GM21619 (cell line): ENCODE data around the gene CNTNAP2.
A peak's percentile ranks its signal among the peaks of the same experiment; 100 is the strongest.

ENCODE experiments used
- ATAC-seq: cut with Tn5 transposase; IDR thresholded peaks from one replicate; pipeline ENCODE4 v1.9.1; 2021; ENCODE audit not compliant: unreplicated experiment

Gene CNTNAP2

DNA sequence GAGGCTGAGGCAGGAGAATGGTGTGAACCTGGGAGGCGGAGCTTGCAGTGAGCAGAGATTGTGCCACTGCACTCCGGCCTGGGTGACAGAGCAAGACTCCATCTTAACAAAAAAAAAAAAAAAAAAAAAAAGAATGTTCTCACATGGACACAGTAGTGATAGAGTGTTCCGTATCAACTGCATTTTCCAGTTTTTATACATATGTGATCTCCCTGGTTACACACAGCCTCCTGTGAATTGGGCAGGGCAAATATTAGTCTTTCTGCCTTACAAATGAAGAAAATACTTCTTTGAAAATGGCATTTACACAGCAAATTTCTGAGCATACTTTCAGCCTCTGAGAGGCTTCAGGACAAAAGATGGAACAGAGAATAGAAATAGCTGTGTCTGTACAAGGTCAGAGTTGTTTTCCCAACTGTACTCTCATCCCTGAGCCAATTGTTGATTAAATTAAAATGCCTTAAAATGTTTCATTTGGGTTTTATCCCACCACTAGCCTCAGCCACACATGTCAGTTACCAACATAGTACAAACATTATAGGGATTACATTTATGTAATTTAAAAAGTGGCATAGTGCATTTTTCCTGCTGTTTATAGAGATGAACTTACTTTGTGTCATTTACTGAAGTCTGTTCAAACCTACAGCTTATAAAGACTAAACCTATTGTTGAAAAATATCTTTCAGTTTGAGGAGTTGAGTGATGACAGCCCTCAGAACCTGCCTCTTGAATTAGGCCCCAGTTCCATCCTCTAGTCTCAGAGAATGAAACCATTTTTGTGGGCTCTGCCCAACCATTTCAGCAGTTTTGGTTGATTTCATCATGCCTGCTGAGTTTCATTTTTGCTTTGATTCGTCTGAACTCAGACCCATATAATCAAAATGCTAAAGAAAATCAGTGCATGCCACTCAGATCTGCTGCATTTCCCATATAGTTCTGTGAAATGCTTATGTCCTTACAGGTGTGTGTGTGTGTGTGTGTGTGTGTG lies 1864.5 kb downstream of the CNTNAP2 start:
- ATAC-seq: peak; percentile 90

DNA sequence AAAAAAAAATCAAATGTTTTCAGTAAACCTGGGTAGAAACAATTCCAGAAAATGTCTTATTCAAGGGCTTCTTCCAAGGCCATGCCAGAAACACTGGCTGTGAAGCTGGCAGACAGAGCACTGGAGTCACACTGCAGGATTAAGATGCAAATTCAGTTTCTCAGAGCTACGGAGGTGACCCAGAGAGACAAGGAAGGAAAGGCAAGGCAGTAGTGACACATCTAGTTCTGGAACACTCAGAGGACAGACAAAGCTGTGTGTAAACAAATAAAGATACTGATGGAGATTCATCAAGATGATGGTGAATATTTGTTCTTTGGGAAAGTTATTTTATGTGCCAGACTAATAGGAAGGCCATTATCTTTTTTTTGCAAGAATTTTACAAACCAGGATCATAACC lies 1865.7 kb downstream of the CNTNAP2 start:
- no peak for ATAC-seq

DNA sequence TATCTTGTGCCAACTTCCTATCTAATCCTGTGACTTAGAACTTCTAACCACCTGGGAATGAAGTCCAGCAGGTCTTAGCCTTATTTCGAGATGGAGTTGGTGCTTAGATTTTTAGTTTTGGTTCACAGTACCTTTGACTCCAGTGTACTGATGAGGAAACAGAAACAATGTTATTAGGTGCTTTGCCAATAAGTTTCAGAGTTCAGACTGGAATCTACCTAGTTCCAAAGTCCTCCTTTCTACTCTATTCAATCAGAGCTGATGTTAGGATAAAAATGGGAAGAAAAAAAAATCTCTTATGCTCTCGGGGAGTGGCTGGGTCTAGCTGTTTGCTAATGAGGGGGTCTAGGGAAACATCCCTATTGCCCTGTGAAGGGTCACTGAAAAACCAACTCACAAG lies 1867.7 kb downstream of the CNTNAP2 start:
- ATAC-seq: no peak

DNA sequence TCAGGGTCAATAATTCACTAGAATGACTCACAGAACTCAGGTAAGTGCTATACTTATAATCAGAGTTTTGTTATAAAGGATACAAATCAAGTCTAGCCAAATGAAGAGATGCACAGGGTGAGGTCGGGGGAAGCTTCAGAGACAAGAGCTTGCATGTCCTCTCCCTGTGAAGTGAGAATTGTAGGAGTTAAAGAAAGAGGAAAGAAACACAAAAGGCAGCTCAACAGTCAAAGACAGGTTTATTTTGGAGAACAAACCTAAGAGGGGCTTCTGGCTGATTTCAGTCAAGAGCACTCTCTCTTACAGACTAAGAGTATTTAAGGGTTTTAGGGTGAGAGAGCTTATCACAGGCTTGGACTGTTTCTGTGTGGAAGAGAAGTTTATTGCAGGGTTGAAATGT lies 1873.5 kb downstream of the CNTNAP2 start:
- no peak for ATAC-seq

DNA sequence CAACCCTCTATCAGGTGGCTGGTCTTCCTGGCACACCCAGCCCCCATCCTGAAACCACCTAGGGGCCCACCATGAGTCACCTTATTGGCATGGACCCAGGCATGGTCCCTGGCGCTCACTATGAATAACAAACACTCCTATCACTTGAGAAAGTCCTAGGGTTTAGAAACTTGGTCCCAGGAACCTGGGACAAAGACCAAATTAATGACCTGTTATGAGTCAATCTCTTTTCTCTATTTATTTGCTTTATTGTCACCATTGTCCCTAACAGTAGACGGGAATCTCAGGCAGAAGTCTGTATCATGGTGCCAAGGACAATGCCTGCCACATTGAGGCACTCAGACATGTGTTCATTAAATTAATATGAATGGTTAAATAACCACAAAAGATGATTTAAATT lies 1874.3 kb downstream of the CNTNAP2 start:
- no peak for ATAC-seq

DNA sequence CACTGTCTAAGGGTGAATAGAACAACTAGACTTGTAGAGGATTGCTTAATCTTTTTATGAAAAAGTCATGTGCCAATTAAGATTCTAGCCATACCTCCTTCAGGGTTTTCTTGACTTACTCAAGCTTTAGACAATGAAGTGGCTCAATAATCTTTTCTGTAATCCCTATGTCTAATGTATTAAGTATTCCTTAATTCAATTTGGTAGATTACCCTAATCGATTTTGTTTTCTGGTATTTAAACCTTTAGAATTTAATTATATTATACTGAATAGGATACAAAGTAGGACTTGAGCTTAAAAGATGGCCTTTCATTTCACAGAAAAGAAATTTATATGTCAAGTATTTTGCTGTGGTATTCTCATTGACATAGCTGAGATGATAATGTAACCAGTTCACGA lies 1876.1 kb downstream of the CNTNAP2 start:
- no peak for ATAC-seq

DNA sequence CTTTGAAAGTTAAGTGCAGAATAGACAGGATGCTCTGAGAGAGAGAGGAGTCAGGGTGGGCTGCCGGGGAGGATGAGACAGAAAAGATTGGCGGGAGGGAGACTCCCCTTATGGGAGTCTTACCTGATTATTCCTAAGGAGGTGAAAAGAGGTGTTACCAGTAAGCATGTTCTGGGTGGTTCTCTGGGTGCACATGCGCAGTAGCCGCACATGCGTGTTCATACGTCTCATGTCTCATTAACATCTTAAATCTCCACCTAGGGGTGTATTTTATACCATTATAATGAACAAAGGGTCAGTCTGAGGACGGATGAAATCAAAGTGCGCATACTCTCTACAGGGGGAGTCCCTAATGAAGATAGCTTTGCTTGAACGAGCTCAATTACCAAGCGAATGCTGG lies 1881.0 kb downstream of the CNTNAP2 start:
- ATAC-seq: no peak

DNA sequence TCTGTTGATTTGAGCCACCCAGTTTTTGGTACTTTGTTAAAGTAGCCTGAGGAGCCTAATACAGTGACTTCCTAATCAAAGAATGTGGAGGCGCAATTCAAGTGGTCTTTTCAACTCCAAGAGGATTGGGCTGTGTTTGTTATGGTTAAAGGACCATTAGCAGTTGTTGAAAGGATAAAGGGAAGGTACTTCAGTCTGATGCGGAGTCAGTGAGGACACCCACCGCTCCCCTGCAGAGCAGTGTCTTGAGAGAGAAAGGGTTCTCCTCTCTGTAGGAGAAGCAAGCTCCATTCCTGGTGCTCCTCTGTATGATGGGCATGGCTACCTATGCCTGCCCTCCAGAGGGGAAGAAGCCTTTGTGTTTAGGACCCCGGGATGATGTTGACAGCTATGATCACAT lies 1883.4 kb downstream of the CNTNAP2 start:
- ATAC-seq: no peak

DNA sequence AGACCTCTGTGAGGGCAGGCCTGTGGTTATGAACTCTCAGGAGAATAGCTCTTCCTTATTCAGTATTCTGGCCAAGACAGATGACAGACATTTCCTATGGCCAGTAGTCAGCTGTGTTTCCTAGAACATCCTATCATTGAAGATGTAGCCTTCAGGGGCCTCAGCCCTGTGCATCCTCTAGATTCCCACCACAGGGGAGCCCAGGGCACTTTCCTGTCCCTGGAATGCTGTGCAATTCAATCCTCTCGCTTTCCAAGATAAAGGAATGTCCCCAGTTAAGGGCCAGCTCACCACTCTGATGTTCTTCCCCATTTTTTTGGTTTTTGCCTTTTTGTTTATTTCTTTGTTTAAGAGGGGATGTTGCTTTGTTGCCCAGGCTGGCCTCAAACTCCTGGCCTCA lies 1895.2 kb downstream of the CNTNAP2 start:
- ATAC-seq: no peak

DNA sequence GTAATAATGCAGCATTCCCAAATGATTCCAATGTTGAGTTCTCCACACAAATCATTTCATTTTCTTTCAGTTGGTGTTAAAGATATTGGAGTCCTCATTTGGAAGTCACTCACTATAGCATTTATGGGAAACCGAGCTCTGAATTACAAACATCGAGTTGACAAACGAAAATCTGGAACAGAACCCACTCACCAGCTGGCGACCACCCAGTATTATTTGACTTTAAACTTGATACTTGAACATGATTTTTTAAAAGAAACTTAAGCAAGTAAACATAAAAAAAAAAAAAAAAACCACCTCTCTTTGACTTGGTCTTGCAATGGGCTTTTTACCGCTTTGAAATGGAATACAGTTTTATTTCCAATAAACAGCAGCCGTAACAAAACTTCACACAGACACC lies 1897.4 kb downstream of the CNTNAP2 start:
- no peak for ATAC-seq

DNA sequence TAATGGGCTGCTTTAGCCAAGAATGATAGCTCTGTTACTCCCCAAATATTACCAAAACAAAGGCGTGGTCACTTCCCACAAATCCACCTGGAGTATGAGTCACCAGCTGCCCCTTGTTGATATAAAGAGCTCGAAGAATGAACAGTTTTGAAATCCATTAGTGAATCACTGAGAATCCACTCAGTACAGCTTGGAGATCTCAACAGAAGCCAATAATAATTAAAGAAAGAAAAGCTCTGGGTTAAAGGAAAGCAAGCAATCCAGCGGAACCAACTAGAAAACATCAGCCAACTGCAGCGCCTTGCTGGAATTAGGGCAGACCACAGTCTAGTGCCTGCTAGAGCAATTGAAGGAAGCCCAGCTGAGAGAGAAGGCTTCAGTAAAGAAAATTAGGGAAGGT lies 1897.9 kb downstream of the CNTNAP2 start:
- no peak for ATAC-seq

DNA sequence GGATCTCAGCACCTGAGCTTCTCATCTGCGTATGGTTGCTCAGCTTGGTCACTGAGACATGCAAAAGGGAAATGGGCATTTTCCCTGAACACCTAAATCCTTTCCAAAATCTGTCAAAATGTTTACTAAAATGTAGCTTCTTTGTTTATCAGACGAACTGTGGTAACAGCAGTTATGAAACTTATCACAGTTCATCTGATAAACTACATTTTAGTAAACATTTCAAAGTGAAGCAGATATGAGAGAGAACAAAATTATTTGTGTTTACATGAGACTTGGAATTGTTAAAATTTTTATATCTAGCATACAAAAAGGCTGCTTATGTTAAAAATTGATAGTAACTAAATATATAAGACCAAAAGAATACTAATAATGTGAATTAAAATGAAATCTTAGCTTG lies 1900.5 kb downstream of the CNTNAP2 start:
- ATAC-seq: no peak

DNA sequence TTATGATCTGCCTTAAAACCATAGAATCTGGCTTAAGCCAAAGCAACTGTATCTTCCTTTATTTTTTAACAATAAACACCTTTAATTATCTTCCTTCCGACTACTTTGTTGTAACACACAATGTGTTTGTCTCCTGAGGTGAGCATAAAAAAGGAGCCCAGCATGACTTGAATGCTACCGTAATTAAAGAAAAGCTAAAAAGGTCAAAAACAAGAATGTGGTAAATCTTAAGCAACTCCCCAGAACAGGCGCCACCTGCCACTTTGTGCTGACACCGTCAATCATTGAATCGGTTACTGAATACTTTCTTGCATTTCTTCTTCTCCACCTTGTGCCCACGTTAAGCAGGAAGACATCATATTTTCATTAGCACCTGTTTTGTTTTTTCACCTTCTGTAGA lies 1904.1 kb downstream of the CNTNAP2 start:
- ATAC-seq: no peak

DNA sequence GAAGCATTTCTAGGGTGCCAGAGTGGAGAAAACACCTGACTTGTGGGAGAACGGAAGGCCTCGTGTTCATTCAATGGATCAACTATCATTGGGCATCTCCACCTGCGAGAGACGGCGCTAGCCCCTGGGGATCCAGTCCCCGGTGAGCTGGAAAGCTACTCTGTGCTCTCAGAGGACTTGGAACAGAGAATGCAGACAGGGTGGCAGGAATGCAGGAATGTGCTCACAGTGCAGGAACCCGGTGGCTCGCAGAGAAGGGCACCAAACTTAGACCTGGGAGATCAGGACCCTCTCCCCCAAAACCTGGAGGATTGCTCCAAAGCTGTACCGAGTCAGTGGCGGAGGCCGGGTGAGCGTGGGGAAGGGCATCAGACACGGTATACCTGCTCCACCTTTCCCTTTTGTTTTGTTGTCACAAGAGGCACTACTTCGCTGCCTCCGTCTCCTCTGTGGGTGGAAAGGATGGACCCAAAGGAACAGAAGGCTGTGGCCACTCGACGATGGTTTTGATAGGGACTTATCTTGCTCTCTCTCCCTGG lies 1905.0 kb downstream of the CNTNAP2 start:
- ATAC-seq: no peak

DNA sequence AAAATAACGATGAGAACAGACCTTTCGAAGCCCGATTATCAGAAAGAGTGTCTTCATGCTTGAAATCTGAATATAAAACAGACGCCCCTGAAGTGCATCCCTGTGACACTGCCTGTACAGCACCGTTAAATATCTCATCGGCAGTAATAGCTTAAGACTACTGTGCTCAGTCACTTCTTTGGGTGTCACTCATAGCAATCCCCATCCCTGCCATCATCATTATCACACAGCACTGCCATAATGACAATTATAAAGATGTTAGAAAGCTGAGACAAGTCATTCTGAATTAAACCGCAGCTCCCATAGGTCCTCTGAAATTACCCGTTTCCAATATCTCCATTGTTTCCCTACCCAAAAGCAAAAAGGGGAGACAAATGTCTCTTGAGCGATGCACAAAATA lies 1906.2 kb downstream of the CNTNAP2 start:
- no peak for ATAC-seq

DNA sequence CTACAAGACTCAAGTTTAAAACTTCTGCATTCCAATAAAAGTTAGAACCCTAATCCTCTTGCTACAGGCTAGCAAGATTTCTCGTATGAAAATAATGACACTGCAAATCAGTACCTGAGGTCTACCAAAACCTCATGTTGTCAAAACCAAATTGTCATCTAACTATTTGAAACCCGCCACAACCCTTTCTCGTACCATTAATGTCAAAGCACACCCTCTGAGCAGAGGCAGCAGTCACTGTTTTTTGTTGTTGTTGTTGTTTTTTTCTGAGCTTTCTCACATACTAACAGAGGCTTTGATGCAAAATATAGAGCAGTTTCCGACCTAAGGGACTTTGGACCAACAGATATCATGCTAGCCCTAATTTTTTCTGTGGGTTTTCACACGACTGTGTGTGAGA lies 1910.1 kb downstream of the CNTNAP2 start:
- no peak for ATAC-seq

DNA sequence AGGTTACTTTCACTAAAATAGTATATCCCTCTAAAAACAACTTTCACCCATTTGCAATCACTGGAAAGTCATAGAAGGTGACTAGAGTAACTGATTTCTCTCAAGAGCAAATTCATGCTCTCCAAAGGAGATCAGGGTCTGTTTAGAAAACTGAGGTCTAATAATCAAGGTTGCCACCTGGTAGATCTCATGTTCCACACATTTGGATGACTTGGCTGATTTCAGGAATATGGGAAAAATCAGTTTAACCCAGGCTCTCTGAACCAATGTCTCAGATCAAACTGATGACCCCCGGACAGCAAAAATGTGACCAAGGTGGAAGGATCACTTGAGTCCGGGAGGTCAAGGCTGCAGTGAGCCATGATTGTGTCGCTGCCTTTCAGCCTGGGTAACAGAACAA lies 1911.6 kb downstream of the CNTNAP2 start:
- ATAC-seq: no peak

DNA sequence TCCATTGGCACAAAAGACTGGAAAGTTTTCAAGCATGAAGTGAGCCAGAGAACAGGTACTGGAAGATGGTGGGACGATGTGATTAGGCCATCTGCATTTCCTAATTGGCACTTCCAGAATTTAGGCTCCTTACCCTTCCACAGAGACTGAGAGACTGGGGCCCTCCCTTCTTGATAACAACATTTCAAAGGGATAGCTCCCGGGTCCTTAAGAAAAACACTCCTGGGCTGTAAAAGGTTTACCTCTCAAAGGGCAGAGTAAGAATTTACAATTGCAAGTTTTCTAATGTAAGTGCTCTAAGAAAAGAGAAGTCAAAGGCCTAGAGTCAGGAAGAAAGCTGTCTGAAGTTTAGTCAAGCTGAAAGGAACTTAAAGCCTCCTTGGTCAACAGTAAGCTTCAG lies 1914.4 kb downstream of the CNTNAP2 start:
- ATAC-seq: no peak

DNA sequence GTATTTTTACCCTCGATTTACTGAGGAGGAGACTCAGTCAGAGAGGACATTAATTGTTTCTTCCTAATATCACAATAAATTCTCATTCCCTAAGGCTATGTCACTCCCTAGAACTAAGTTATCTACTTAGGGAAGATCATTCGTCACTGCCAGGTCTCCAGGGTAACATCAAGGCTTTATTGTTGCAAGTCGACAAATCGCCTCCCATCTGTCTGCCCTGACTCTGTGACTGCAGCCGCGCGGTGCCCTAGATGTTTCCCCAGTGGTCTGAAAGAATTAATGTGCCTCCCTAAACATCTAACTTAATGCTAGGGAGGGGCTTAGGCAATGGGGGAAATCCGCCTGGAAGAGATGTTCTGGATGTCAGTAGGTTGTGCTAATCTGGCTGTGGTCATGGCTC lies 1915.2 kb downstream of the CNTNAP2 start:
- no peak for ATAC-seq

DNA sequence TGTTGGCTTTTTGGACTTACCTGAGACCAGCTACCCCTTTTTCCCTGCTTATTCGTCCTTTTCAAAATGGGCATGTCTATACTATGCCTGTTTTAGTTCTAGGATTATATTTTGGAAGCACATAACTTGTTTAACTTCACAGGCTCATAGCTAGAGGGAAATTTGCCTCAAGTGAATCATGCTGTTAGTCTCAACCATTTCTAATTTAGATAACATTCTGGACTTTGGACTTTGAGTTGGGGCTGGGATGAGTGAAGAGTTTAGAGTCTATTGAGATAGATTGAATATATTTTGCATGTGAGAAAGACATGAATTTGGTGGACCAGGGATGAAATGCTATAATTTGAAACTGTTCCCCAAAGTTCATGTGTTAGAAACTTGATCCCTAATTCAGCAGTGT lies 1919.3 kb downstream of the CNTNAP2 start:
- ATAC-seq: no peak

DNA sequence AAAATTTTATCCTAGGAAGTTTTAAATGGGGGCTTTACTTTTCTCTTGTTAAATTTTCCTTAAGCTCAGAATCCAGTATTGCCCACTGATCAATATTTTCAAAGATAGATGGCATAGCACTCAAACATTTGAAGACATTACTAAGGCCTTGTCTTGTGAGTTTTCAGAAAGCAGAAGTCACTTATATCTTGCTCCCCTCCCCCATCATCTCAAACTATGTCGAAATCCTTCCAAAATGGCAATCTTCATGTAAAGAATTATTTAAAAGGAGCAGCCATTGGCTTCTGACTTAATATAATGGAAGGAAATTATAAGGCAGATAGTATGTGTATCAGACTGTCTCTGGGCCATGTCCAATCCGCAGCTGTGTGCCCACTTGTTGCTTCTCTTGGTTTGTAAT lies 1920.4 kb downstream of the CNTNAP2 start:
- no peak for ATAC-seq

DNA sequence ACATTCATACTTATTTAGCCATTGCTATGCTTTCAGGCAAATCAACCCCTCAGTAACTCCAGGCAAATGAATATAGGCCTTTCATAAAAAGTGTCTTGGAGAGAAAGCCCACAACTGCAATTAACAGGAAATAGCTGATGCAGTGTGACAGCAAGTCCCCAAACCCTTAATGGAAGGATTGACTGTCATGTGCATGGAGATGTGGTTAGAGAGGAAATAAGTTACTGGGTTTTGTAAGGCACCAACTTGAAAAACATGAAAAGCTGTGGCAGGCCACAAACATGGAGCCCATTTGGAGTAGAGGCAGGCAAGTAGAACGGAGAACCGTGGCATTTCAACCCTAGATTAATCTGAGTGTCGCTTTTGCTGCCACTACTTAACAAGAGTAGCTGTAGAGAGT lies 1924.6 kb downstream of the CNTNAP2 start:
- no peak for ATAC-seq
